Right lobe of liver (tissue), 6 donors: Measurements from ENCODE around the gene ARHGEF7. TPM values are rescaled to one million over a fixed set of nuclear protein-coding genes. Genes with fewer than 3 reads are reported as not detected.

Source experiments
- ATAC-seq, 4 donors: fragments of 200-7000 bp; cut with Tn5 transposase; one replicate each; pipeline ENCODE4 v1.9.1; 2020; ENCODE audit warnings: mild to moderate bottlenecking in 4 of 4, moderate library complexity in 4 of 4
- DNase-seq, 3 donors: peaks; one replicate each; pipeline ENCODE4 v3.0.0-alpha.2; 2020
- H3K27ac ChIP-seq, 3 donors: fragments of 200-600 bp; one replicate each; pipeline ENCODE4 v1.8.0; 2022
- H3K27me3 ChIP-seq, 2 donors: fragments of 200-600 bp; one replicate each; pipeline ENCODE4 v1.8.0; 2022
- H3K36me3 ChIP-seq, 4 donors: fragments of 200-600 bp; sonication (generic) in 1 of 4; one replicate each; pipeline versions ENCODE4 v1.5.1 to v1.8.0; 2017 to 2022; ENCODE audit warnings: control low read depth in 1 of 4
- H3K4me1 ChIP-seq, 4 donors: fragments of 200-600 bp; sonication (generic) in 1 of 4; one replicate each; pipeline versions ENCODE4 v1.5.1 to v1.8.0; 2017 to 2022; ENCODE audit warnings: control low read depth in 1 of 4
- H3K4me3 ChIP-seq, 3 donors: fragments of 200-600 bp; one replicate each; pipeline ENCODE4 v1.8.0; 2022
- H3K9me3 ChIP-seq, 4 donors: fragments of 200-600 bp; sonication (generic) in 1 of 4; one replicate each; pipeline versions ENCODE4 v1.5.1 to v1.8.0; 2017 to 2022; ENCODE audit warnings: control low read depth in 1 of 4
- POLR2A ChIP-seq: fragments of 450-650 bp; IDR thresholded peaks from one replicate; pipeline ENCODE4 v1.6.1; 2017; ENCODE audit warnings: antibody characterized with exemption, mild to moderate bottlenecking
- WGBS: methylation state at CpG from one replicate; pipeline ENCODE4 v1.1.6; 2018; ENCODE audit warnings: low coverage, low lambda C conversion rate; ENCODE audit not compliant: insufficient coverage; ENCODE audit errors: missing lambda C conversion rate; 5-methylcytosine and 5-hydroxymethylcytosine counted together
- intact Hi-C, 2 donors: fragments of 100-400 bp; cut with DNase I; formaldehyde crosslinking; loops; one replicate each; pipeline versions ENCODE4 v1.11.2 to v1.14.1; 2022
- total RNA-seq, 6 experiments: library from RNA; depleted of rRNA in 2 of 6; stranded (reverse); fragments of >200 nt in 2 of 6; fragmentation: NEBNext Ultra II Directional in 3 of 6; extraction: Animal tissue kit (Norgen Biotek cat#: 25700) in 3 of 6; gene quantifications; one replicate each; pipeline versions ENCODE4 v1.1.0 to v1.2.4, GENCODE V29; 2016 to 2023
- TF ChIP-seq, protein P1 (sequence below), 4 donors: fragments of 200-600 bp in 3 of 4; fragments of 450-650 bp in 1 of 4; IDR thresholded peaks; one replicate each; pipeline versions ENCODE4 v1.5.1 to v1.8.0; 2016 to 2022; ENCODE audit warnings: antibody characterized with exemption in 4 of 4, mild to moderate bottlenecking in 2 of 4
- donor health status: DM: no; HTN: yes; CAD: no.
- donor health status: DM: no; HTN: no; CAD: no.
- donor health status: DM: no; HTN: no; CAD: no.
- donor health status: DM: no; HTN: yes; CAD: no.
- donor health status: DM: no; HTN: yes; CAD: no.

ARHGEF7 gene
- total RNA-seq, 6 experiments from 2014 or later, result 22.0 to 40.1 (median 33.8) TPM

DNA sequence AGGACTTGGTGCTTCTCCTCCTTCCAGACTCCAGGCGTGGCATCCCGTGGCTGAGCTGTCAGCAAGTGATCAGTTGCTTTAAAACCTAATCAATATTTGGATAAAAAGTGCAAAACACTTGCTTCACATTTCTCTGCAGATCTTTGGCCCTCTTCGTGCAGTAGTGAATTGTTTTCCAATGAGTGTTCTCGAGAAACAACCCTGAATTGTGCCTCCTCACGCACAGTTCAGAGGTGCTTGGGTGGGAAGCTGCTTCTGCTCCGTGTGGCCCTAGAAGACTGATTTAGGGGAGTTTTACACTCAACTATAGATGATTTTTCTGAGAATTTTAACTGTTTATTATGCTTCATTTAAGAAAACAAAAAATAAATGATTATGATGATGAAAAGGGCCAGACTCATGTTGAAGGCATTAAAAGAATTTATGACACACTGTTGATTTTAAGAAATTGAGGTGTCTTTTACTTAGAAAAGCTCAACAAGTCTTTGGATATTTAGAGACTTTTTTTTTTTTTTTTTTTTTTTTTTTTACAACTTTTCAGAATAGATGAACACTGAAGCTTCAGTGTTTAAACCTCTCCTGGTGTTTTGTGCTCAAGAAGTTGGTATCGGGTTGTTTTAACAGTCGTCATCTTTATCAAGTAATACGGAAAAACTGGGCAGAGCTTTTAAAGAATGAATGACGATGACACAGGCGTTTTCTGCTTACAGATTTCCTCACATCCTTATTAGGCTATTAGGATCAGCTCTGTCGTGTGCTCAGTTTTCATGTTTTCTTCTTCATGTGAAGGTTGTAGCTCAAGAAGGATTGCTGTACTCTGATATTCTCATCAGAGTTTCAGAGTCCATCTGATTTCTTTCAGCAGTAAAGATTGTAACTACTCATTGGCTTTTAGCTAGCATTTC, 165.8 kb downstream of the ARHGEF7 start:
- Histone ChIP-seq H3K4me1 (peaks cover 0 to 13% (median 0%) of the 10 kb centered on the region in 4 donors), H3K4me3 (no peak overlapping the region), H3K9me3 (no peaks in the 10 kb centered on the region), H3K36me3 (peaks cover 3 to 59% (median 7%) of the 10 kb centered on the region in 4 donors), H3K27ac (peak overlapping the region in 2 of 3 donors; percentile 48 to 58), H3K27me3 (no peaks in the 10 kb centered on the region)
- WGBS, result 69% methylated on average over 12 of the region's 12 CpGs
- DNase-seq (no peak), ATAC-seq (no peak)
- intact Hi-C loops, result no loop called here
- TF ChIP-seq POLR2A, result no peak
- TF ChIP-seq, protein P1, sequence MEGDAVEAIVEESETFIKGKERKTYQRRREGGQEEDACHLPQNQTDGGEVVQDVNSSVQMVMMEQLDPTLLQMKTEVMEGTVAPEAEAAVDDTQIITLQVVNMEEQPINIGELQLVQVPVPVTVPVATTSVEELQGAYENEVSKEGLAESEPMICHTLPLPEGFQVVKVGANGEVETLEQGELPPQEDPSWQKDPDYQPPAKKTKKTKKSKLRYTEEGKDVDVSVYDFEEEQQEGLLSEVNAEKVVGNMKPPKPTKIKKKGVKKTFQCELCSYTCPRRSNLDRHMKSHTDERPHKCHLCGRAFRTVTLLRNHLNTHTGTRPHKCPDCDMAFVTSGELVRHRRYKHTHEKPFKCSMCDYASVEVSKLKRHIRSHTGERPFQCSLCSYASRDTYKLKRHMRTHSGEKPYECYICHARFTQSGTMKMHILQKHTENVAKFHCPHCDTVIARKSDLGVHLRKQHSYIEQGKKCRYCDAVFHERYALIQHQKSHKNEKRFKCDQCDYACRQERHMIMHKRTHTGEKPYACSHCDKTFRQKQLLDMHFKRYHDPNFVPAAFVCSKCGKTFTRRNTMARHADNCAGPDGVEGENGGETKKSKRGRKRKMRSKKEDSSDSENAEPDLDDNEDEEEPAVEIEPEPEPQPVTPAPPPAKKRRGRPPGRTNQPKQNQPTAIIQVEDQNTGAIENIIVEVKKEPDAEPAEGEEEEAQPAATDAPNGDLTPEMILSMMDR (IDR thresholded peaks at IDR 0.05), result no peak

- TF ChIP-seq, protein P1 (IDR thresholded peaks at IDR 0.05), result no peak
- ATAC-seq (peak; percentile 47 to 70 (median 50)), DNase-seq (no peak)
- intact Hi-C loops, result no loop called here
- H3K27ac ChIP-seq, result peak overlapping the region; percentile 28 to 58 (median 48)
- peaks cover 3 to 59% (median 12%) of the 10 kb centered on the region in 4 donors for H3K36me3 ChIP-seq
- peaks cover 0 to 13% (median 0%) of the 10 kb centered on the region in 4 donors for H3K4me1 ChIP-seq
- no peaks in the 10 kb centered on the region for H3K9me3 ChIP-seq
- H3K27me3 ChIP-seq, result no peaks in the 10 kb centered on the region
- 39% methylated on average over 9 of the region's 10 CpGs for WGBS
- no peak overlapping the region for H3K4me3 ChIP-seq
These were observed 166.7 kb downstream of the ARHGEF7 start for GRCh38 chr13:111281751-111282311.

DNA sequence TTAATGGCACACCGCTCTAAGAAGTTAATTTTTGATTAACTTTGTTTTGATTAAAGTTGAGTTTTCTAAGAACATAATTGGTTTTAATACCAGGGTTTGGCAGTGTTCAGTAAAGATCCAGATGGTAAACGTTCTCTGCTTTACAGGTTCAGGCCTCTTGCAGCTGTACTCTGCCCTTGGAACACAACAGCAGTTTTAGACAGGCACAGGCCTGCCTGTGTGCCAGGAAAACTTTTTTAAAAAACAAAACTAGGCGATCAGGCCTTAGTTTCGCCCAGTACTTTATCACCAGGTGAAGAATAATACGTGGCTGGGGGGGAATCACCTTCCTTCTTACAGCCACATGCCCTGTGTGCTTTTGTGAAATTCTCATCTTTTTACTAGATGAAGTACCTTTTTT, 167.3 kb downstream of the ARHGEF7 start:
- H3K36me3 ChIP-seq, result peaks cover 3 to 59% (median 14%) of the 10 kb centered on the region in 4 donors
- intact Hi-C loops, result no loop called here
- H3K27ac ChIP-seq, result peak overlapping the region; percentile 12 to 58 (median 28)
- peaks cover 0 to 13% (median 0%) of the 10 kb centered on the region in 4 donors for H3K4me1 ChIP-seq
- DNase-seq, result no peak
- H3K9me3 ChIP-seq, result no peaks in the 10 kb centered on the region
- ATAC-seq, result peak; percentile 25 to 85 (median 50)
- TF ChIP-seq, protein P1 (IDR thresholded peaks at IDR 0.05), result no peak
- no peak for TF ChIP-seq POLR2A
- no peak overlapping the region for H3K4me3 ChIP-seq
- H3K27me3 ChIP-seq, result no peaks in the 10 kb centered on the region
- 50% methylated on average over 5 of the region's 5 CpGs for WGBS

DNA sequence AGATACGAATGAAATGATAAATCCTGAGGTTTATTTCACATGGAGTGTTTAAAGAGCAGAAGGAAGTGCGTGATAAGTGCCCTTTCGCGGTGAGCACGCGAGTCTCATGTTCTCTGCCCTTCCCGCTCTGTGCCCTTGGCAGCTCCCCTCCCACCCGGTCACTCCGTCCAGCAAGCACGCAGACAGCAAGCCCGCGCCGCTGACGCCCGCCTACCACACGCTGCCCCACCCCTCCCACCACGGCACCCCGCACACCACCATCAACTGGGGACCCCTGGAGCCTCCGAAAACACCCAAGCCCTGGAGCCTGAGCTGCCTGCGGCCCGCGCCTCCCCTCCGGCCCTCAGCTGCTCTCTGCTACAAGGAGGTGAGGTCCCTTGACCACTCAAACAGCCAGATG, 167.9 kb downstream of the ARHGEF7 start:
- DNase-seq (no peak), ATAC-seq (peak in 1 of 4 donors; percentile 8)
- Histone ChIP-seq H3K27me3 (no peaks in the 10 kb centered on the region), H3K27ac (peak overlapping the region in 2 of 3 donors; percentile 12 to 58), H3K9me3 (no peaks in the 10 kb centered on the region), H3K4me1 (peaks cover 0 to 13% (median 0%) of the 10 kb centered on the region in 4 donors), H3K4me3 (no peak overlapping the region), H3K36me3 (peaks cover 3 to 59% (median 17%) of the 10 kb centered on the region in 4 donors)
- 93% methylated on average over 6 of the region's 23 CpGs for WGBS
- intact Hi-C loops, result no loop called here
- TF ChIP-seq, protein P1 (IDR thresholded peaks at IDR 0.05), result no peak
- TF ChIP-seq POLR2A, result no peak
